Frontal cortex (tissue), 4 donors: Measurements from ENCODE around the gene KERA. TPM values are rescaled to one million over a fixed set of nuclear protein-coding genes. Genes with fewer than 3 reads are reported as not detected.
"Not testable (repeated sequence)": the region's sequence is repeated elsewhere in the genome, so short reads cannot be mapped to it uniquely, and the experiment has no call there.

Experiments used
- DNase-seq, 2 donors: peaks; one replicate each; pipeline ENCODE4 v3.0.0; 2012; ENCODE audit warnings: low spot score in 2 of 2
- FAIRE-seq: peaks from 2 replicates; lab custom pipeline; 2012; peaks lifted over from hg19 to GRCh38; lab: Jason Lieb, UNC
- total RNA-seq: library from RNA; depleted of rRNA; stranded (reverse); fragments of >200 nt; gene quantifications from one replicate; pipeline ENCODE4 v1.2.3, GENCODE V29; 2014
- donor health status: control.
- donor health status: control.
- donor health status: control.

The KERA gene
- 1.2 TPM for total RNA-seq

GRCh38 chr12:91057368-91058165 lies at the start of gene KERA:
Gene KERA, minus strand, starts transcription at chr12:91058024. Its CDS starts 1,743 bp downstream, at chr12:91056281.
- no peak for FAIRE-seq

GRCh38 chr12:91106283-91106682 lies 48.5 kb upstream of the KERA start:
- FAIRE-seq, result no peak
- no peak for DNase-seq

More at GRCh38 chr12:91057368-91058165, at the start of gene KERA:
- no peak for DNase-seq

- FAIRE-seq (no peak), DNase-seq (no peak)
Measured at GRCh38 chr12:91105807-91106206, 48.0 kb upstream of the KERA start.

GRCh38 chr12:91104812-91105466 lies 47.1 kb upstream of the KERA start:
- FAIRE-seq (no peak), DNase-seq (no peak)

- FAIRE-seq, result no peak
- DNase-seq, result no peak
Measured at GRCh38 chr12:91103624-91104023, 45.8 kb upstream of the KERA start.

GRCh38 chr12:91103101-91103500 lies 45.3 kb upstream of the KERA start:
- DNase-seq (no peak), FAIRE-seq (no peak)

- DNase-seq (no peak), FAIRE-seq (no peak)
Measured at GRCh38 chr12:91100906-91101305, 43.1 kb upstream of the KERA start.

- DNase-seq (no peak), FAIRE-seq (no peak)
Measured at GRCh38 chr12:91099836-91100235, 42.0 kb upstream of the KERA start.

GRCh38 chr12:91099341-91099740 lies 41.5 kb upstream of the KERA start:
- FAIRE-seq, result no peak

GRCh38 chr12:91098941-91099340 lies 41.1 kb upstream of the KERA start:
- no peak for DNase-seq
- FAIRE-seq, result no peak

More at GRCh38 chr12:91099341-91099740, 41.5 kb upstream of the KERA start:
- DNase-seq, result no peak

GRCh38 chr12:91098461-91098860 lies 40.6 kb upstream of the KERA start:
- no peak for FAIRE-seq

GRCh38 chr12:91094957-91095356 lies 37.1 kb upstream of the KERA start:
- DNase-seq (no peak), FAIRE-seq (no peak)

More at GRCh38 chr12:91098461-91098860, 40.6 kb upstream of the KERA start:
- DNase-seq, result no peak

- no peak for FAIRE-seq
- no peak for DNase-seq
Measured at GRCh38 chr12:91094032-91094662, 36.3 kb upstream of the KERA start.

- FAIRE-seq, result no peak
- DNase-seq, result no peak
Measured at GRCh38 chr12:91093341-91093740, 35.5 kb upstream of the KERA start.

- no peak for DNase-seq
- no peak for FAIRE-seq
Measured at GRCh38 chr12:91091916-91092715, 34.3 kb upstream of the KERA start.

- FAIRE-seq, DNase-seq: not testable (repeated sequence)
Measured at GRCh38 chr12:91089953-91090352, 32.1 kb upstream of the KERA start.

GRCh38 chr12:91080041-91080440 lies 22.2 kb upstream of the KERA start:
- FAIRE-seq (no peak), DNase-seq (no peak)

- DNase-seq (no peak), FAIRE-seq (no peak)
Measured at GRCh38 chr12:91078501-91078900, 20.7 kb upstream of the KERA start.

GRCh38 chr12:91077228-91077954 lies 19.6 kb upstream of the KERA start:
- DNase-seq, result no peak
- FAIRE-seq, result no peak
